Body of pancreas (tissue), 4 donors: ENCODE data around the gene IER5. TPM values are rescaled to one million over a fixed set of nuclear protein-coding genes. Genes with fewer than 3 reads are reported as not detected.
A peak's percentile ranks its signal among the peaks of the same experiment; 100 is the strongest.
"Not testable (repeated sequence)": the region's sequence is repeated elsewhere in the genome, so short reads cannot be mapped to it uniquely, and the experiment has no call there.

Experiments
- ATAC-seq: fragments of 150-250 bp; one replicate; pipeline ENCODE4 v1.9.1; 2016
- DNase-seq, 4 donors: peaks; one replicate each; pipeline ENCODE4 v3.0.0-alpha.2; 2019
- H3K27ac ChIP-seq, 4 donors: fragments of 200-600 bp; sonication (generic); 1 replicate in 3 of 4; 2 replicates in 1 of 4; pipeline versions ENCODE4 v1.5.1 to v1.6.1; 2016 to 2019; ENCODE audit warnings: mild to moderate bottlenecking in 1 of 4, mixed read lengths in 1 of 4, moderate library complexity in 1 of 4
- H3K27me3 ChIP-seq, 2 donors: fragments of 200-600 bp; sonication (generic); one replicate each; pipeline ENCODE4 v1.6.0; 2016; ENCODE audit warnings: mild to moderate bottlenecking in 1 of 2
- H3K36me3 ChIP-seq, 2 donors: fragments of 200-600 bp; sonication (generic); replicated peaks in 1 of 2; 2 replicates each; pipeline ENCODE4 v1.5.1; 2016; ENCODE audit warnings: low read depth in 2 of 2; ENCODE audit not compliant: insufficient read depth in 1 of 2
- H3K4me1 ChIP-seq: fragments of 200-600 bp; sonication (generic); one replicate; pipeline ENCODE4 v1.6.0; 2016
- H3K4me3 ChIP-seq, 2 donors: fragments of 200-600 bp; sonication (generic); 1 replicate in 1 of 2; 2 replicates in 1 of 2; pipeline ENCODE4 v1.5.1; 2016 to 2019
- H3K9me3 ChIP-seq, 3 donors: fragments of 200-600 bp; sonication (generic); 1 replicate in 2 of 3; 2 replicates in 1 of 3; pipeline ENCODE4 v1.5.1; 2016
- CTCF ChIP-seq, 7 experiments: fragments of 450-650 bp in 4 of 7; fragments of 200-600 bp in 3 of 7; sonication (generic) in 3 of 7; IDR thresholded peaks; one replicate each; pipeline ENCODE4 v1.5.1; 2016 to 2019; ENCODE audit warnings: antibody characterized with exemption in 7 of 7
- POLR2A ChIP-seq, 3 donors: fragments of 450-650 bp; IDR thresholded peaks; one replicate each; pipeline ENCODE4 v1.6.1; 2016; ENCODE audit warnings: antibody characterized with exemption in 3 of 3, mild to moderate bottlenecking in 2 of 3
- WGBS, 2 donors: methylation state at CpG; one replicate each; pipeline ENCODE4 v1.1.5; 2017; 5-methylcytosine and 5-hydroxymethylcytosine counted together
- intact Hi-C: fragments of 100-400 bp; cut with DNase I; formaldehyde crosslinking; loops from one replicate; pipeline ENCODE4 v1.15.1; 2023
- total RNA-seq, 2 donors: library from RNA; depleted of rRNA; stranded (reverse); fragments of >200 nt; gene quantifications; one replicate each; pipeline ENCODE4 v1.1.0, GENCODE V29; 2016

Gene IER5
- total RNA-seq, 2 donors from 2014 or later = 6.6 to 6.7 TPM

- H3K4me1 ChIP-seq = peaks cover 37% of the 10 kb centered on the region
- H3K4me3 ChIP-seq = no peak overlapping the region
- peak; percentile 95 for ATAC-seq
- intact Hi-C loops = no loop called here
- DNase-seq = peak; percentile 84 to 95 (median 90)
- H3K36me3 ChIP-seq = no peaks in the 10 kb centered on the region
- H3K27ac ChIP-seq = peak overlapping the region; percentile 22 to 62 (median 56)
- 72% methylated on average over 10 of the region's 10 CpGs for WGBS, 2 donors
- H3K27me3 ChIP-seq = no peaks in the 10 kb centered on the region
- TF ChIP-seq POLR2A (IDR thresholded peaks at IDR 0.05) (peak in 2 of 3 donors; percentile 20 to 41), CTCF (IDR thresholded peaks at IDR 0.05) (no peak)
- H3K9me3 ChIP-seq = no peaks in the 10 kb centered on the region
Observed at GRCh38 chr1:181112071-181112929, 23.8 kb downstream of the IER5 start.

- Histone ChIP-seq H3K9me3 (no peaks in the 10 kb centered on the region), H3K36me3 (no peaks in the 10 kb centered on the region), H3K4me1 (peaks cover 29% of the 10 kb centered on the region), H3K4me3 (no peak overlapping the region), H3K27me3 (no peaks in the 10 kb centered on the region), H3K27ac (peak overlapping the region in 1 of 4 donors; percentile 56)
- DNase-seq (no peak), ATAC-seq (no peak)
- WGBS, 2 donors = 71 to 86% methylated on average over 4 to 6 of the region's 6 CpGs
- intact Hi-C loops = no loop called here
- TF ChIP-seq CTCF (IDR thresholded peaks at IDR 0.05) (no peak), POLR2A (IDR thresholded peaks at IDR 0.05) (no peak)
Observed at GRCh38 chr1:181113059-181113641, 24.6 kb downstream of the IER5 start.

- Histone ChIP-seq H3K9me3 (no peaks in the 10 kb centered on the region), H3K27me3 (no peaks in the 10 kb centered on the region), H3K36me3 (no peaks in the 10 kb centered on the region), H3K4me1 (peaks cover 21% of the 10 kb centered on the region), H3K27ac (no peak overlapping the region), H3K4me3 (no peak overlapping the region)
- no peak for TF ChIP-seq POLR2A (IDR thresholded peaks at IDR 0.05)
- TF ChIP-seq CTCF (IDR thresholded peaks at IDR 0.05) = no peak
- intact Hi-C loops = no loop called here
- no peak for ATAC-seq
- 86 to 88% methylated on average over 11 of the region's 11 CpGs for WGBS, 2 donors
- DNase-seq = no peak
Observed at GRCh38 chr1:181114574-181115367, 26.3 kb downstream of the IER5 start.

GRCh38 chr1:181115368-181115684 lies 26.8 kb downstream of the IER5 start:
- no peaks in the 10 kb centered on the region for H3K36me3 ChIP-seq
- no peaks in the 10 kb centered on the region for H3K27me3 ChIP-seq
- ATAC-seq (no peak), DNase-seq (no peak)
- peaks cover 21% of the 10 kb centered on the region for H3K4me1 ChIP-seq
- 77 to 79% methylated on average over 3 of the region's 3 CpGs for WGBS, 2 donors
- TF ChIP-seq CTCF (IDR thresholded peaks at IDR 0.05) (no peak), POLR2A (IDR thresholded peaks at IDR 0.05) (no peak)
- H3K4me3 ChIP-seq = no peak overlapping the region
- intact Hi-C loops = no loop called here
- no peaks in the 10 kb centered on the region for H3K9me3 ChIP-seq
- H3K27ac ChIP-seq = no peak overlapping the region

GRCh38 chr1:181115971-181116370 lies 27.5 kb downstream of the IER5 start:
- H3K4me3 ChIP-seq, ATAC-seq, H3K9me3 ChIP-seq, DNase-seq, H3K27me3 ChIP-seq, H3K27ac ChIP-seq, H3K36me3 ChIP-seq, intact Hi-C loops: not testable (repeated sequence)
- H3K4me1 ChIP-seq = peaks cover 21% of the 10 kb centered on the region
- WGBS, 2 donors = 90 to 99% methylated on average over 9 of the region's 9 CpGs
